NCI-H82 treated with DMSO at 0.1 percent for 48 hours (cell line): ENCODE results near the gene VSX1.

Experiments used
- DNase-seq: peaks from one replicate; lab custom pipeline; 2025; ENCODE audit not compliant: unreplicated experiment; lab: John Stamatoyannopoulos, UW

VSX1 gene

DNA sequence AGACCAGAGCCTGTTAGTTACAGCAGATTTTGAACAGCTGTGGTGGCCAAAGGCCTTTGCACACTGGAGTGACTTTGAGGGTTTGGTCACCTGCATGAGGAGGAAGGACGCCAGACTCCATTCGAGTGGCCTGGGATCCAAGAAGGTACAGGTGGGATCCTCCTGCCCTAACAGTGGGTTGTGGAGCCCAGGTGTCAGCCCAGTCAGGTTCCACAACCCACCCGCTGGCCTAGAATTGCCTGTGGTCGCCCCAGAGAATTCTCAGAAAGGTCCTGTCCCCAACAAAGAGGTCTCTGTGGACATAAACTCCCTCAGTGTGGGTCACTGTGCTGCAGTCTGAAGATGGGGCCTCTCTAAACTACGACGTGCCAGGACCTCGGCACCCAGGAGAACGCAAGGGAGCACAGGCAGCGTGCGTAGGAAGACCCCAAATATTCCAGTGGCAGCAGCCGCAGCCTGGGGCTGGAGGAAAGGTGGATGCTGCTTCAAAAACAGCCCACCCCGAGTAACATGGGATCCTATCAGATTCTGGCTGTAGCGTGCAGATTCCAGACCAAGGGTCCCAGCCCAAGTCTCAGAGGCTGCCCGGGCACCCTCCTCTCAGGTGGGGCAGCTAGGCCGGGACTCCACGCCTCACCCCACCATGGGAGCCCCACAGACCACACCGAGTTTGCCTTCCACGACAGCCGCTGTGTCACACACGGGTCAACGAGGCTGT lies 40.0 kb downstream of the VSX1 start:
- no peak for DNase-seq

DNA sequence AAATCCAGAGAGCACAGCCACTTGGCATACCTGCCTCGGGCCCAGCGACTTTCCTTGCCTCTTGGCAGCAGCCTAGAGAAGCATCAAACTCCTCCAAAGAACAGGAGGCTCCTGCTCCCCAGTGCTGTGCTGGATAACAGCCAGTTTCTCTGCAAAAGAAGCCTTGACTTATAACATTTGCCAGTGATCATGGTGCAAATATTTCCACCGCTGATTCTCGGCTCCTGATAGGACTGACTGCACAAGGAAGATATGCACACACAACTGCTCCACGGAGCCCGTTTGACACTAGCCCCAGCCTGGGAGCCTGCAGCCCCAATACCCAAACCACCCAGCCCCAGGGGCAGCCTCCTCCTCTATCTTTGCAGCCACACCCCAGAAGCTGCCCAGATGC lies 41.5 kb downstream of the VSX1 start:
- no peak for DNase-seq

DNA sequence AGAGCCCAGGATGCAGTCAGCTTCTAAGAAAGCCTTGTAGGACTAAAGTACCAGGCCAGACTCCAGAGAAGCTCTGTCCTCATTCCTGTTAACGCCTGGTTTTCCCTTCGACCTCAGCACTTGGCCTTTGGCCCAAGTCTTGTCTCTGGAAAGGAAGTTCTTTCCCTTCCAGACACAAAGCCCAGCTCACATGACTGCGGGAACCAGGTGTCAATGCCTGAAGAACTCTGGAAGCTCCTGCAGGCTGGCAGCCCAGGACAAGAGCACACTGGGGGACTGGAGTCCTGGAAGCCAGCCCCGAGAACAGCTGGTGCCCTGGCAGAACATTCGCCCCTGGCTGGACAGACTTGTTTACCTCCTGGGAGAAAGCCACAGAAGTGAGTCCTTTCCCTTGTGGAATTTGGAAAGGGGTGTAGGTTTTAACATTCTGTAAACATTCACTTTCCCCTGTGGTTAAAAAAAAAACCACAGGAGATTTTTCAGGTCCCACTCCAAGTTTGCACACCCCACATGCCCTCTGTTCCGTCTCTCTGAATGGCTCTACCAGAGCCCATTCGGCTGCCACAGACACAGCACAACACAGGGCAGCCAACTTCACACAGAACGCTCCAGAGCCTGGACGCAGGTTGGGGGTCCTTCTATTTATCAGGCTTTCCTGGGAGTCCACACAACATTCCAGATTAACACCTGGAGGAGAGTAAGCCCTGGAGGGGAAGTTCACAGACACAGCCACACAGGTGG lies 42.1 kb downstream of the VSX1 start:
- DNase-seq, result no peak

DNA sequence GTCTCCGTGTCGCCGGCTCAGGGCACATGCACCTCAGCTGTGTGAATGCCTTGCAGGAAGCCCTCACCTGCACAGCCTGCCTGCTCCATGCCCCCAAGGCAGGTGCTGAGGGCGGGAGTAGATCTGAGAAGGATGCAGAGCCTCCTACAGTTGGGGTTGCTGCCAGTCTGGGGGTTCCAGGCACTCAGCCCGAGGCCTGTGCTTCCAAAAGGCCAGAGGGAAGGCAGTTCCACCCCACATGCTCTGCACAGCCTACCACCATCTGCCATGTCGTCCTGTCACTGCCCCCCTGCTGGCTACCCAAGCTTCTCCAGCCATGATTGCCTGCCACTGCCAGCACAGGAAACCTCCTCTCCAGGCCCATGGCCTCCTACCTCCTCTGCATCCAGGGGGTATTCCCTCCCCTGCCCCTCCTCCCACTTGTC lies 43.3 kb downstream of the VSX1 start:
- no peak for DNase-seq

DNA sequence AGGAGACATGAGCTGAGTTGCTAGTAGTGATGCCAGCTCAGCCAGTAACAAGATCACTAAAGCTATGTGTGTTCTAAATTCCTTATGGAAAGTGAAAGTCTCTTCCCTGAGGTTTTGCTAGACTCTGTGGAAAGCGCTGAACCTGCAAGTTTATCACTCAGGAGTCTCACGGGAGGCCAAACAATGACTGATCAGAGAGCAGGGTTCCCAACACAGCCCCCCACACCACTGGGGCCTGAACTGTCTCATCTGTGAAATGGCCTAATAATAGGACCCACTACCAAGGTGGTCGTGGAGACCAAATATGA lies 43.9 kb downstream of the VSX1 start:
- DNase-seq, result no peak

DNA sequence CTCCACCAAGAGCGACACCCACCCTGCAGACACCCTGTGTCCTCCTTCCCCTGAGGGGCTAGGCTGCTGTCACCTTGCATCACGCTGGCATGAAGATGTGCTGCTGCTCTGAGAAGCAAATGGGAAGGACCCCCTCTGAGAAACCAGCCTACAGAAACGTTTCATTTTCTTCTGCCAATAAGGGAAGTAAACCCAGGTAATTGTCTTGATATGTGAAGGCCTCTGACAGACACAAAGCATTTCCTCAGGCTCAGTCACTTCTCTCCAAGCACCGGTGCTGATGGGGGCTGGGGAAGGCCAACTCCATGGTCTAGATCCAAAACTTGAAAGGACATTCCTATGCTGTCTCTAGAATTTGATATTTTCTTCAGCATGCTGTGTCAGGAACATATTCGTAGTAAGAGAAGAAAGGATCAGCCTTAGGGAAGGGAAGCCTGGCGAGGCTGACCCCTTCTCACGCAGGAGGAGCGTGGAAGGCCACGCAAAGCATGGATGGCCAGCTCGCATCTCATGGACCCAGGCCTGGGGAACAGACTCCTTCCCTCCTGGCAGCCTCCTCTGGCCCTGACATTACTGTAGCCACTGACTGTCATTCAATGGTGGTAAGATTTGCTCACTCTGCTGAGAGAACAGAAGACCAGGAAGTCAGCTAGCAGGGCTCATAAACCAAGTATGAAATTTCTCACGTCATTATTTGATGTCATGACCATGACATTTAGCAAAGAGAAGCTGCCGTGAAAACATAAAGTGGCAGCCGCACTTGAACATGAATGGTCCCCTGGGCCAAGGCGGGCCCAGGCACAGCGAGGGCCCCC lies 44.4 kb downstream of the VSX1 start:
- DNase-seq, result no peak

DNA sequence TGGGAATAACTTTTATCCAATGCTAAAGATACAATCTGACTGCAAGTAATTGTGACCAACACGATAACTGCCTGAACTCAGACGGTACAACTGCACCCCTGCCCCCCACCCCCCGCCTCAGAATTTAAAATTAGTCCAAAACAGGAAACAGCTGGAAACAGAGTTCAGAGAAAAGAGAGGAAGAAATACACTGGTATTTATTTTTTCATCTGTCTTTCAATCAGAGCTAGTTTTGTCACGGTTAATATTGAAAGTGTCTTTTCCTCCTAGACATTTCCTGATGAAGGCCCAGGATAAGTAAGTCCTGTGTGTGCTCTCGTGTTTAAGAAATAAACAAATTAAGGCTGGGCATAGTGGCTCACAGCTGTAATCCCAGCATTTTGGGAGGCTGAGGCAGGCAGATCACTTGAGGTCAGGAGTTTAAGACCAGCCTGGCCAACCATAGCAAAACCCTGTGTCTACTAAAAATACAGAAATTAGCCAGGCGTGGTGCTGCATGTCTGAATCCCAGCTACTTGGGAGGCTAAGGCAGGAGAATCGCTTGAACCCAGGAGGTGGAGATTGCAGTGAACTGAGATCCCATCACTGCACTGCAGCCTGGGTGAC lies 45.5 kb downstream of the VSX1 start:
- no peak for DNase-seq

DNA sequence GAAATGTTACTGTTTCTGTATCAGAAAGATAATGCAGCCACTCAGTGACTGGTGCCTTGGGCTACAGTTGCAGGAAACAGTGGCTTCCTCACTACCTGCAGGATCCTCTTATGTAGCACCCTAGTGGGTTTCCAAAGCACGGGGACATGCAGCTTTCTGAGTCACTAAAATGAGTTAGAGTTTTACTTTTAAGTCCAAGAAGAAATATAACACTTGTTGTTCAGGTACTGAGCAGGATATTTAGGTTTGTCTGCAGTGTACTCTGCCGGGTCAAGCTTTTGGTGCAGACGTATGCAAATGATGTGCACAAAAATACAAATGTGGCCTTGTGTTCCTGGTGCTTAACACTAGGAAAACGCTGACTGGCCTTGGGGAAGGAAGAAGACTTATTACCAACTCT lies 46.0 kb downstream of the VSX1 start:
- no peak for DNase-seq

DNA sequence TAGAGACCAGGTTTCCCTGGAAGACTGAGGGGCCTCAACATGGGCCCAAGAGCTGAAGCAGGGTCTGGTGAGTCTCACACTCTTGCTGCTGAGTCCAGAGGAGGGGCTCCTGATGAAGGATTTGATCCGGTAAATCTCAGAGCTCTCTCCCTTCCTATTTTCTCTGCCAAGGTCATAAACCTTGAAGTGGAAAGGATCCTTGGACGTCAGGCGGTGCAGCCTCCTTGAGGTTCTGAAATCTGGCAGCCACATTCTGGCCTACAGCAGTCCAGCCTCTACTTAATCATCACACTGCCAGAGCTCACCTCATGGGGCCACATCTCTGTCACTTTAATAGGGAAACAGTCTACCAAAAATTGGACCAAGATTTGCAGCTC lies 48.0 kb downstream of the VSX1 start:
- no peak for DNase-seq

DNA sequence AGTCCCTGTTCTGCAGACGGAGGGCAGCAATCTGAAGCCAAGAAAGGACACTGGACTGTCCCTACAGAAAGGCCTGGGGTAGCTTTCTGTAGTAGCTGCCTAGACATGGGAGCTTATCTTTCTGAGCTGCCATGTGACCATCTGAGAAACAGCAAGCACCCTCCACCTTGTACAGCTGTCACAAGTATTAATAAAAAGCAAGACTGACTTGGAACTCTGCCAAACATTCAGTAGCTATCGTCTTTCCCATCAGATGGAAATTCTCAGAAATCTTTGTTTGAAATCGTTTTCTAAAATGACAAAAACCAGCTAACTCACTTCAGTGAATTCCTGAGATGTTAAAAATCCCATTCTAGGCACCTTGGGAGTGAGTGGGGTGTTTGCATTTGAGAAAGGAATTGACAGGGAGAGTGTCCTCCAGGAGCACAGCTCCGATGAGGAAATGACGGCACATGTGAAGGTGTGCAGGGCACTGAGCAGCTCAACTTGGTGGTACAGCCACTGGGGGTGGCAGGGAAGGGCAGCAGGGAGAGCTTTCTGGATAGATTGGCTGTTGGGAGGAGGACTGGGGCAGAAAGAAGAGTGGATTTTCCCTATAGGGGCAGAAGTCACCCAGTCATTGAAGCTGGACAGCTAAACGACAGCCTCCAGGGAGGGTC lies 48.5 kb downstream of the VSX1 start:
- no peak for DNase-seq

DNA sequence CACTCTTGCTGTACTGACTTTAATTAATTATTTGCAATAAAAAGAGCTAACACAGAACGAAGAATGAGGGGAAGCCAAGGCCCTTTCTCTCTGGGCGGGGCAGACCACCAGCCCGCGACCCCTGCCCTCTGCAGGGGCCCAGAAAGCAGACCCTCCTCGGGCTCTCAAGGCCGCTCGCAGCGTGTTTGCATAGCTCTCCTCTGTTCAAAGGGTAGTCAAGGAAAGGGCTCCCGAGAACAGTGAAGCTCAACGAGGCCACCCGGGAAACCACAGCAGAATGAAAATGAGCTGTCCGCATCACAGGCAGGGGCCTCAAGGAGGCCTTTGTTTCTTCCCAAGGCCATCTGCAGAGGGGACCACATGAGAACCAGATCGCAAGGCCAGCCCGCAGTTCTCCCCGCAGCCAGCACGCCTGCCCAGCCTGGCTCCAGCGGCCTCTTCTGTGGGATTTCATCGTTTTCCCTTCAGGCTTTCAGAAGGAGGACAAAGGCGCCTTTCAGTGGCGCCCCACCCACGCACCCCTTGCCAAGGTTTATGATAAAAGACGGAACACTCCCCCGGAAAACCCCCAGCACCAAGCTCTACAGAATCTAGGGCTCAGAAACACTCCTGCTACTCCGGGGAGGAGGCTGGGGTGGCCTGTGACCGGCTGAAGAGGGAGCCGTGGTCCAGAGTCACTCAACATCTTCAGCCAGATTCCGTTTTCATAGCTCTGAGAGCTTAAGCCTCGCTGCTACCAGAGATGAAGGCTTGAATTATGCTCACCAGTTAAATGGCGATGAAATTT lies 49.3 kb downstream of the VSX1 start:
- DNase-seq, result no peak

DNA sequence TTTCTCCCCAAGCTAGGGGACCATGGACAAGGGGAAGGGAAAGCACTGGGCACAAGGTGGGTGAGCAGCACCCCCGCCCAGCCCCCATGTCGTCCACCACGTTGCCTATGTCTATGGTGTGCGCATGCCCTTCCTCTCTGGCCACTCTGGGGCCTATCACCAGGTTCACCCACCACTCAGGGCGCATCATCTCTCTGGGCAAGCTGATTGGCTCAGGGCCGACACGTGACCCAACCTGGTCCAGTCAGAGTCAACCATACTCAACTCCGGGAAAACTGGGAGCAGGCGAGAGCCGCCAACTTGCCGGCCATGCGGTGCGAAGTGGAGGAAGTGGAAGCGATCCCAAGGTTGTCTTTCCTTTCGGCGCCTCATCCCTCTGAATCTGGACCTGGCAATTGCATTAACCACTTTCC lies 49.9 kb downstream of the VSX1 start:
- DNase-seq, result no peak

DNA sequence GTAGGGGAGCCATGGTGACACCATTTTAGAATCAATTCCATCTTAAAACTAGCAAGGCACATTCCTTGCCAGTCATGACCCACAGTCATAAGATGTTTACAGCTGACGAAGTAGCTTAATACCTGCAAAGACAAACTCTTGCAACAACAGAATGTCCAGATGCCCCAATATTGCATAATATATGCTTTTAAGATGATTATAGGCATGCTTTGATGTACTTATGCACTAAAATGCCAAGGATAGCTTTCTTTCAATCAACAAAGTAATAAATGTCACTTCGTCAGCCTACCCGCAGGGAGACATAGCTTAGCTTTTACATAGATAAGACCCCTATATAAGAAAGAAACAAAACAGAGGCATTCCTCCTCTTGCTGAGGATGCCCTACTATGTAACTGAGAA lies 50.7 kb downstream of the VSX1 start:
- no peak for DNase-seq

DNA sequence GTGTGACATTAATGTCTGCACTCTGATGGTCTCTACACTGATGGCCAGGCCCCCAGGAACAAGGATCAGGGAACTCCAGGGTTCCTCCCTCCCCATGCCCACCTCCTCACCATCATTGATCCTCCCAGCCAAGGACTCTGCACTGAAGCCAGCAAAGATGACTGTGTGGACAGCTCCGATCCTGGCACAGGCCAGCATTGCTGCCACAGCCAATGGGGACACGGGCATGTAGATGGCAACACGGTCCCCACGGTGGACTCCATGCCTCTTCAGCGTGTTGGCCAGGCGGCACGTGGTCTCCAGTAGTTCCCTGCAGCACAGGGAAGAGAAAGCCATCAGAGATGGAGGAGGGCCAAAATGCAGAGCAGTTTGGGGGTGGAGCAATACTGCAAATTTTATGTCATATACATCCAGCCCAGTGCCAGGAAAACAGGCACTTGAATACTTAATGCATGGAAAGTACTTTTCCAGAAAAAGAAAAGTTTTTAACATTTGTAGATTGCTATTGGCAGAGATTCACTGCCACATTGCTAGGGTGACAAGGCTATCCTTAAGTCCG lies 51.2 kb downstream of the VSX1 start:
- no peak for DNase-seq

DNA sequence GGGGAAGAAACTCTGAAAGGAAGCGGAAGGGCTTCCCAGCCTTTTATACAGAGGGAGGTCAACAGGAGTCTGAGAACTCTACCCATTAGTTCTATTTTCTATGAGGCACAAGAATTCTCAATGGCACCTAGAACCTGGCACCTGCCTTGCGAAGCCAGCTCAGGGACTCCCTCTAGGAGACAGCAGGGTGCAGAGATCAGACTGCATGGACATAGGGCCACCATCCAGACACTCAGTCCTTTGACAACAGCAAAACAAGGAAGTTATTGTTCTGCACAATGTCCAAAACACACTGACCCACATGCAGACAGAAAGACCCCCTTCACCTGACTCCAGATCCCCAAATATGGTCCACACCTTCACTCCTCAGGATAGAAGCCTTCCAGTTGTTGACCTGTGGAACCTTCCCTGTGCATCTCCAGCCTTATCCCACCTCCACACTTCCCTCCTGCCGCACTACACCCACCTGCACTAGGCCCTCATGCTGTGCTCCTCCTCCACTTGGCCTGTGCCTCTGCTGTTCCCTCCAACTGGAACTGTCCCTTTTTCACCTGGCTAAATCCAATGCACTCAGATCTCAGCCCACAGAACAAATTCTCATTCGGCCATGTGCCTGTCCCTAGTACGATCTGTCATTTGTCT lies 51.8 kb downstream of the VSX1 start:
- no peak for DNase-seq

DNA sequence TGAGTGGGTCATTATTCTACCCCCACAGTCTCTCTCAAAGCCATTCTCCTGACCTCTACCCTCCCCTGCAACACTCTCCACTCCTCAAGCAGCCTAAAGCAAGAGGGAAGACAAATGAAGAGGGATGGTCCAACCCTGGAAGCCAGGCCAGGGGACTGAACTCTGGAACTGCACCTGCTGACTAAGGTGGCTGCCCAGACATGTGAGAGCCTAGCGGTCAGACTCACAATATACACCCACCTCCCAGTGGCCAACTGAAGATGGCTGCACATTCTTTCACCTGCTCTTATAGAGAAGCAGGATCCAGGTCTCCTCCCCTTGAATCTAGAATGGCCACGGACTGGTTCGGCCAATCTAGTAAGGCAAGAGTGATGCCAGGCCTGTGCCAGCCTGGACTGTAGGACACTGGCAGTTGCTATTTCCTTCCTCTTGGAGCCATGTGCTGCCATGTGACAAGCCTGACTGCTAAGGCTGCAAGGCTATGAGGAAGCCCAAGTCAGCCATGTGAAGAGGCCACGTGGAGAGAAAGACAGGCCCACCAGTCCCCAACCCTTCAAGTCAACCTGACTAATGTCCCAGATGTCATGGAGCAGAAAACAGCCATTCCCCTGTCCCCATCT lies 55.8 kb downstream of the VSX1 start:
- no peak for DNase-seq
